PFSK-1 (cell line): ENCODE measurements around the gene CACNG6.

Source experiments
- FOXP2 ChIP-seq: optimal IDR thresholded peaks from 2 replicates; pipeline ENCODE3; 2011; ENCODE audit warnings: borderline replicate concordance, control low read depth, inconsistent platforms; ENCODE audit not compliant: insufficient read depth; ENCODE audit errors: extremely low read length, extremely low read depth
- POLR2AphosphoS5 ChIP-seq: IDR thresholded peaks from 2 replicates; pipeline ENCODE4 v1.6.1; 2012; ENCODE audit warnings: low read depth, mild to moderate bottlenecking, control low read depth, low read length, moderate library complexity
- REST ChIP-seq, 2 experiments: IDR thresholded peaks; 2 replicates each; pipeline versions ENCODE4 v1.6.1 to v1.8.0; 2011 to 2012; ENCODE audit warnings: low read depth in 2 of 2, low read length in 2 of 2, control low read depth in 1 of 2, inconsistent platforms in 1 of 2, mild to moderate bottlenecking in 1 of 2, moderate library complexity in 1 of 2; ENCODE audit not compliant: insufficient read depth in 1 of 2
- SIN3A ChIP-seq: IDR thresholded peaks from 2 replicates; pipeline ENCODE4 v1.6.1; 2012; ENCODE audit warnings: mild to moderate bottlenecking, low read length, moderate library complexity, borderline replicate concordance; ENCODE audit not compliant: insufficient read depth
- TAF1 ChIP-seq: IDR thresholded peaks from 2 replicates; pipeline ENCODE4 v1.6.1; 2012; ENCODE audit warnings: low read length, control low read depth, borderline replicate concordance; ENCODE audit not compliant: insufficient read depth

Gene CACNG6

GRCh38 chr19:54010474-54010873 is 19.0 kb downstream of the CACNG6 start:
- no peak for TF ChIP-seq REST (IDR thresholded peaks at IDR 0.05; ENCODE audit: insufficient read depth in 1 of 2, low read depth in 2 of 2, low read length in 2 of 2)
- no peak for TF ChIP-seq POLR2AphosphoS5
- TF ChIP-seq FOXP2, result no peak
- no peak for TF ChIP-seq SIN3A
- no peak for TF ChIP-seq TAF1

- TF ChIP-seq REST (IDR thresholded peaks at IDR 0.05; ENCODE audit: insufficient read depth in 1 of 2, low read depth in 2 of 2, low read length in 2 of 2) (no peak), FOXP2 (no peak), TAF1 (no peak), POLR2AphosphoS5 (no peak), SIN3A (no peak)
These were observed 20.2 kb downstream of the CACNG6 start for GRCh38 chr19:54011507-54012211.

GRCh38 chr19:54013866-54014265 is 22.4 kb downstream of the CACNG6 start:
- TF ChIP-seq REST (IDR thresholded peaks at IDR 0.05; ENCODE audit: insufficient read depth in 1 of 2, low read depth in 2 of 2, low read length in 2 of 2), result no peak
- TF ChIP-seq TAF1, result no peak
- TF ChIP-seq FOXP2, result no peak
- TF ChIP-seq SIN3A, result no peak
- TF ChIP-seq POLR2AphosphoS5, result no peak

- TF ChIP-seq SIN3A (no peak), TAF1 (no peak), REST (IDR thresholded peaks at IDR 0.05; ENCODE audit: insufficient read depth in 1 of 2, low read depth in 2 of 2, low read length in 2 of 2) (no peak), POLR2AphosphoS5 (no peak), FOXP2 (no peak)
These were observed 23.6 kb downstream of the CACNG6 start for GRCh38 chr19:54014920-54015560.
